A673 (cell line): Measurements from ENCODE around the gene ANKLE1.

Source experiments
- EZH2 ChIP-seq: fragments of 200-600 bp; sonication (generic); IDR thresholded peaks from 2 replicates; pipeline ENCODE4 v1.6.1; 2017; ENCODE audit warnings: borderline replicate concordance, low read depth, mild to moderate bottlenecking, mixed read lengths, antibody characterized with exemption, low read length; ENCODE audit not compliant: poor library complexity, severe bottlenecking
- TF ChIP-seq, protein P1 (sequence below): fragments of 300-800, 200-600 bp; sonication (generic); conservative IDR thresholded peaks from 2 replicates; pipeline ENCODE4 v1.5.1; 2017; ENCODE audit warnings: low read depth, mild to moderate bottlenecking, antibody characterized with exemption, low read length, moderate library complexity, mixed read lengths

DNA sequence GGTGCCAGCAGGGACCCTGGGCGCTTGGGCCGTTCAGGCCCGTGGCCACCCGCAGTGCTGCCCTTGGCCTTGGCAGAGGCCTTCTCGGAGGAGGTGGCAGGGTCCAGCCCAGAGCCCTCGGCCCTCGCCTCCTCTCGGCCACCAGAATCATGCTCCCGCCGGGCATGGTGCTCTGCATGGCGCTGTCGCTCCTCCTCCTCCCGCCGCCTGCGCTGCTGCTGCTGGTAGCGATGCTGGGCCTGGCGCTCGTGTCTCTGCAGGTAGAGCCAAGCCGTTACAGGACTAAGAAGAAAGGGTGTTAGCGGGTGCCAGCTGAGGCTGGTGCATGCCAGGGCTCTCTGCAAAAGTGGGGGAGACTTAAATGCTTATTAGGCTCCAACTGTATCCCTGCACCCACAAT is 43.4 kb downstream of the ANKLE1 start:
- TF ChIP-seq EZH2, result no peak
- TF ChIP-seq, protein P1, sequence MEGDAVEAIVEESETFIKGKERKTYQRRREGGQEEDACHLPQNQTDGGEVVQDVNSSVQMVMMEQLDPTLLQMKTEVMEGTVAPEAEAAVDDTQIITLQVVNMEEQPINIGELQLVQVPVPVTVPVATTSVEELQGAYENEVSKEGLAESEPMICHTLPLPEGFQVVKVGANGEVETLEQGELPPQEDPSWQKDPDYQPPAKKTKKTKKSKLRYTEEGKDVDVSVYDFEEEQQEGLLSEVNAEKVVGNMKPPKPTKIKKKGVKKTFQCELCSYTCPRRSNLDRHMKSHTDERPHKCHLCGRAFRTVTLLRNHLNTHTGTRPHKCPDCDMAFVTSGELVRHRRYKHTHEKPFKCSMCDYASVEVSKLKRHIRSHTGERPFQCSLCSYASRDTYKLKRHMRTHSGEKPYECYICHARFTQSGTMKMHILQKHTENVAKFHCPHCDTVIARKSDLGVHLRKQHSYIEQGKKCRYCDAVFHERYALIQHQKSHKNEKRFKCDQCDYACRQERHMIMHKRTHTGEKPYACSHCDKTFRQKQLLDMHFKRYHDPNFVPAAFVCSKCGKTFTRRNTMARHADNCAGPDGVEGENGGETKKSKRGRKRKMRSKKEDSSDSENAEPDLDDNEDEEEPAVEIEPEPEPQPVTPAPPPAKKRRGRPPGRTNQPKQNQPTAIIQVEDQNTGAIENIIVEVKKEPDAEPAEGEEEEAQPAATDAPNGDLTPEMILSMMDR, result no peak
